G401 (cell line): Measurements from ENCODE around the gene TRDMT1. TPM values are rescaled to one million over a fixed set of nuclear protein-coding genes. Genes with fewer than 3 reads are reported as not detected.

Experiments used
- DNase-seq: peaks from one replicate; pipeline ENCODE4 v3.0.0-alpha.2; 2015; ENCODE audit warnings: low spot score
- in situ Hi-C: cut with HindIII; loops from 2 replicates; pipeline ENCODE4 v1.10.0; 2016; ENCODE audit warnings: low sequenced_read_pairs, mixed read lengths
- total RNA-seq: library from RNA; depleted of rRNA; stranded (reverse); fragments of >200 nt; shearing (Covaris generic); gene quantifications from 2 replicates; pipeline ENCODE4 v1.2.3, GENCODE V29; 2014

The TRDMT1 gene
- total RNA-seq, 1 experiment from 2014 or later = 3.2 TPM

GRCh38 chr10:17183110-17183509 is 18.4 kb downstream of the TRDMT1 start:
- in situ Hi-C loops = no loop called here
- no peak for DNase-seq

DNA sequence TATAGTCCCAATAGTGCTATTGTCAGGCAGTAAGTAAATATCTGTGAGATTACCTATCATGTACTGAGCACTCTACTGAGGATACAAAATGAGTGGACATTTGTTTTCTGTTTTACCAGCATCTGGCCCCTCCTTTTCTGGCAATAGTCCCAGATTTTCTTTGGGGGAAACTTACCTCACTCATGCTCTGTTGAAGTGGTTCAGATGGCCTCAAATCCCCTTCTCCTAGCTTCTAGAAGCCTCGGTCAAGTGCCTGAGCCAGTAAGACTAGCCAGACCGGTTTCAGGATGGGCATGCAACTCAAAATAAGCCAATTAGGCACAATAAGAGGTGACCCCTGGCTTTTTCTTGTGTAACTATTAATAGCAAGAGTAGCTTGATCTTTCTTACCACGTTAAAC is 19.7 kb downstream of the TRDMT1 start:
- no peak for DNase-seq
- in situ Hi-C loops = no loop called here

GRCh38 chr10:17181110-17181509 is 20.4 kb downstream of the TRDMT1 start:
- no peak for DNase-seq
- in situ Hi-C loops = no loop called here

GRCh38 chr10:17179002-17179401 is 22.5 kb downstream of the TRDMT1 start:
- DNase-seq = no peak
- in situ Hi-C loops = no loop called here

DNA sequence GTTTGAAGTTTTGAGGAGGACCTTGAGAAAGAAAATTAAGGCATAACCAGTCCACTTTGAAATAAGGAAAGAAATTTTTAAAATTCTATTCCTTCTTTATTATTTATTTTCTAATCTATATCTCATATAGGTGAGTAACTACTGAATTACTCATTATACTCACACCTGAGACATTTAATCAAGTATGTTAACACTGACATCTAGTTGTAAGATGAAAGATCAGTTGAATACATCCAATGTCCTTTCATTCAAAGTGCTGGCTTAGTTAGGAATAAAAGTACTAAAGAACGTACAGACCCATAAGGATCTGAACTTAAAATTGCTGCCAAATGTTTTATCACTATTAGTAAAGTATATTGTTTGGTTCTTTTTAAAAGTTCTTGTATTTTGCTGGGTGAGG is 23.5 kb downstream of the TRDMT1 start:
- in situ Hi-C loops = no loop called here
- no peak for DNase-seq

DNA sequence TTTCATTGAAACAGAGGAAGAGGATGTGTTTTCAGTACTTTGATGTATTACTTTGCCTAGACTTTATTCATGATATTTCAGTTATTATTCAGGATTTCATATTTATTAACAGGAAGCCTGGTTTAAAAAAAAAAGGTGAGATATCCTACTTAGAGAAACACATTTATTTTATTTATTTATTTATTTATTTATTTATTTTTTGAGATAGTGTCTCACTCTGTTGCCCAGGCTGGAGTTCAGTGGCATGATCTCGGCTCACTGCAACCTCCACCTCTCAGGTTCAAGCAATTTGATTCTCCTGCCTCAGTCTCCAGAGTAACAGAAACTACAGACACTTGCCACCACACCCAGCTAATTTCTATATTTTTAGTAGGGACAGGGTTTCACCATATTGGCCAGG is 24.5 kb downstream of the TRDMT1 start:
- in situ Hi-C loops = no loop called here
- no peak for DNase-seq

DNA sequence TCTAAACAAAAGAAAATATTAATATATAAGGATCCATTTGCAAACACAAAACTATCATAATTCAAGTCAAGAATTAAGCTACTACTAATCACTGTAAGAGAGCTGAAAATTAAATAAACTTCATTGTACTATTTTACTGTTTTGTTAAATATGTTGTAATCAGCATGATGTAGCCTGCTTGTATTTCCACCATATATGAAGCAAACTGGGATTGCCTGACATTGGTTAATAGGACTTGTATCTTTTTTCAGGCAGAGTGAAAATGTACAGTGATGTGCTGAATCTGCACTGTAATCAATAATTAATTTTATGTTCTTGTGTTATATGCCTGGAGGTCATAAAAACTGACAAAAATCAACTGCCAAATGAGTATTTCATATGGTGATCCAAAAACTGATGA is 25.4 kb downstream of the TRDMT1 start:
- in situ Hi-C loops = no loop called here
- no peak for DNase-seq

- in situ Hi-C loops = no loop called here
- no peak for DNase-seq
Measured at GRCh38 chr10:17175551-17175950, 25.9 kb downstream of the TRDMT1 start.

DNA sequence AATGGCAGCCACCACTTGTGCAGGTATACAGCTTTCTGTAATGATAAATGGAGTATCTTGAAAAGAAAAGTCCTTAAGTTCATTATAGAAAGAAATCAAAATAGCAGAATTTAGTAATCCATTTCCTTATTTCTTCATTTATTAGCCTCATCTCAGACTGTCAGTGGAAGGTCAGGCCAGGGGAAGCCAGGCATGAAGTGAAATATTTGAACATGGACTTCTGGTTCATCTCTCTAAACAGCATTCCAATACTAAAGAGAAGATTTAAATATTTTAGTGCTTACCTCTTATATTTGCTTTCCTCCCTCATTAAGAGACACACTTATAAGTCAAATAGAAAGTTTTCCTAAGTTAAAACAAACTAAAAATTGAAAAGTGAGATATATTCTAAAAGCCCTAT is 26.8 kb downstream of the TRDMT1 start:
- in situ Hi-C loops = no loop called here
- DNase-seq = no peak

DNA sequence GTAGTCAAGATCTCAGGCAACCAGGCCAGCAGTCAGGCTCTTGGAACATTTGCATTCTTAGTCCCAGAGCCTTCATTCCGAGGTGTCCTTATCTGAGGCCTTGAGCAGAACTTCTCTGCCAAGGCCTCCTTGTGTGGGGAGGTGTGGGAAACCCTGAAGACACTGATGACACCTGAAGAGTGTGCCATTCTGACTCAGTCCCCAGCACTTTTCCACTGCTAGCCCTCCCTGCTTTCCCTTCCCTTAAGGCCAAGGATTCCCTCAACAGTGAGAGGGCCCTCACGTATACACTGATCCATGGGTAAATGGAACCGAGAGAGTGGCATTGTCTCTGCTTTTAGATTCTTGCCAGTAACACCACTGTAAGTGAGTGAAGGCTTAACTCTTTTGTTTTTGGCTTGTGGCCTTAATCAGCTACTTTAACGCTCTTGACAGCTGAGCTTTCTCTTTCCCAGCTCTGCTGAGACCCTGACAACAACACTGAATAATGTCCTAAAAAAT is 30.3 kb downstream of the TRDMT1 start:
- no peak for DNase-seq
- in situ Hi-C loops = no loop called here

- in situ Hi-C loops = no loop called here
- DNase-seq = no peak
Measured at GRCh38 chr10:17169803-17170202, 31.7 kb downstream of the TRDMT1 start.

- in situ Hi-C loops = no loop called here
- no peak for DNase-seq
Measured at GRCh38 chr10:17166699-17167098, 34.8 kb downstream of the TRDMT1 start.

GRCh38 chr10:17162828-17163227 is 38.6 kb downstream of the TRDMT1 start:
- no peak for DNase-seq

DNA sequence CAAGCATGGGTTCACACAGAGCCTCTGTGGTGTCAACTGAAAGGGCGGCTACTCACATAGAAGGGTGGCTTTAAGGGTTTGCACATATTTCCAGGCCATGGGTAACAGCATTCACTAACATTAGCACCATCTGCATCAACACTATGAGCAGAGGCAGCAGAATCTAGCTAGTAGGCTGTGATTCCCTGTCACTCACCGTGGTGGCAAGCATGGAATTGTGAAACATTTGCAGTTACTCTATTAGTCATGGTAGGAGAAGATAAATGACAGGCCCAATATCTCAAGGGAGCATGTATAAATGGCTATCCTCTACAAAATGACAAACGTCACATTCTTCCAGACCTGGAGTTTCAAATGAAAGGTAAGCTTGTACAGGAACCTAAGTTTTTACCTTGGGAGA is 39.7 kb downstream of the TRDMT1 start:
- DNase-seq = no peak
- in situ Hi-C loops = no loop called here

More at GRCh38 chr10:17162828-17163227, 38.6 kb downstream of the TRDMT1 start:
- in situ Hi-C loops = no loop called here

DNA sequence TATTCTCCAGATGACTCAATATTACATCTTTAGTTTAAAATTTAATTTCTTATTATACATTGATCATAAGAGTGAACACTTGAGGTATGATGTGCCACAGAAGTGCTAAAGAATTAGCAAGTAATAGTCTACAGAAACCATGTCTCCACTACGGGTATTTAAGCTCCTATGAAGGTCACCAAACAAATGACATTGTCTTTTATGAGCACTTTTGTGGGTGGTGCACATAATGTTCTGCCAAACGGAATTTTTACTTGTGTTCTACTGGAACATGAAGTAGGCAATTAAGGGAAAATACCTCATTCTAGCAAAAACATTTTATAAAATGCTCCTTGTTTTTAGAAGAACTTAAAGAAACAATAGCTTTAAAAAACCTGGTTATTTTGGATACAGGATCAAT is 44.4 kb downstream of the TRDMT1 start:
- DNase-seq = no peak
- in situ Hi-C loops = no loop called here

- in situ Hi-C loops = no loop called here
- no peak for DNase-seq
Measured at GRCh38 chr10:17155826-17156225, 45.6 kb downstream of the TRDMT1 start.

DNA sequence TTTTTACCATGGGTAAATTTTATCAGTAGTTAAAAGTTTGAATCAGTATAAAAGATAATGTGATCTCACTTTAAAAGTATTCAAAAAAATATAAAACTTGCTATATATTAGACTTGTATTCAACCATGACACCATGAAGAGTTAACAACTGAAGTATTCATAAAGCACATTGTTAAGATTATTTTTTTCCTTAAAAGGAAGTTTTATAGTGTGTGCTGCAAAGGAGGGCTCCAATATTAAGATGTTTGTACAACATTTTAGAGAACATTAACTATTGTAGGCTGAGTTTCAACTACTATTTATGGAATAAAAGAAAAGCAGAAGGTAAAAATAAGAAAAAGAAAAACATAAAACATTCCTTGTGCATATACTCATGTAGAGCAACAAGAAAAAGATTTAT is 47.4 kb downstream of the TRDMT1 start:
- in situ Hi-C loops = no loop called here
- no peak for DNase-seq

- in situ Hi-C loops = no loop called here
- DNase-seq = no peak
Measured at GRCh38 chr10:17153321-17153720, 48.2 kb downstream of the TRDMT1 start.

DNA sequence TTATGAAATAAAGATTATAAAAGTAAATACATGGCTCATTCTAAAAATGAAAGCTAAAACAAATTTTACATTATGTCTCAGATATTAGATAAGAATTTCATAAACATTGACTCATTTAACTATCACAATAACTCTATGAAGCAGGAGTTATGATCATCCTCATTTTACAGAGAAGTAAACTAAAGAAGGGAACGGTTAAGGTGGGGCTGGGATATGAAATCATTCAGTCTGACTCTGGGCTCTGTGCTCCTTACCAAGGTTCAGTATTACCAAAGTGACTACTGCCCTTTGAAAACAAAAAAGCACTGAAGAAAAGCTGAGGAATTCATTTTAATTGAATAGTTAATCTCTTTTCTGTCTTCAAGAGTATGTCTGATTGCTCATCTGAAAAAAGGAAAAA is 49.8 kb downstream of the TRDMT1 start:
- in situ Hi-C loops = no loop called here
- DNase-seq = no peak

GRCh38 chr10:17147884-17148489 is 53.5 kb downstream of the TRDMT1 start:
- DNase-seq = no peak
- in situ Hi-C loops = no loop called here

GRCh38 chr10:17146892-17147291 is 54.6 kb downstream of the TRDMT1 start:
- no peak for DNase-seq
- in situ Hi-C loops = no loop called here

DNA sequence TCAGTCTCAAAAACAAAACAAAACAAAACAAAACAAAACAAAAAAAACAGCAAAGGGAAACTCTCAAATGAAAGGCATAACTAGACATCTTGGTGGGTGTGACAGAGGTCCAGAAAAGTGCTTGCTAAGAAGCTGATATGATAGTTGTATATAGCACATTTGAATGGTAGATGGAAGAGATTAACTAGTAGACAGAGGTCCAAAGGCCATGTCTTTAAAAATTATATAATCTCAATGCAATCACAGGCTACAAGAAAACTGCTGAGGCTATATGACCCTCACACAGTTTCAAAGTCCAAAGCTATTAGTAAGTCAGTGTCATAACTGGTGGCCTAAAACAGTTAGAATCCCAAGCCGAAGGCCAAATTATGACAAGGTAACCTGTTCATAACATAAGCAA is 56.2 kb downstream of the TRDMT1 start:
- in situ Hi-C loops = no loop called here
- no peak for DNase-seq
